Activated CD8-positive, alpha-beta memory T cell treated with anti-CD3 and anti-CD28 coated beads, Interleukin-2, amount 10 ng/mL, durations not matched to agents 7 days and 5 days (primary cell): Measurements from ENCODE around the gene CLCN7. TPM values are rescaled to one million over a fixed set of nuclear protein-coding genes. Genes with fewer than 3 reads are reported as not detected.

Source experiments
- ATAC-seq: fragments of 150-1000 bp; cut with Tn5 transposase; one replicate; pipeline ENCODE4 v1.10.0; 2021; ENCODE audit warnings: moderate library complexity
- CTCF ChIA-PET: fragments of 350-600 bp; sonication (Branson Sonifier 250); formaldehyde crosslinking; loops from one replicate; lab custom pipeline; 2021; ENCODE audit warnings: antibody characterized with exemption; lab: Charles Lee
- DNase-seq: peaks from one replicate; pipeline ENCODE4 v3.0.0-alpha.2; 2020
- H3K27ac Mint-ChIP-seq: one replicate; pipeline ENCODE4 v1.8.0; 2021; ENCODE audit warnings: mild to moderate bottlenecking, mixed read lengths
- H3K27me3 Mint-ChIP-seq: one replicate; pipeline ENCODE4 v1.8.0; 2021; ENCODE audit warnings: mixed read lengths
- H3K36me3 Mint-ChIP-seq: one replicate; pipeline ENCODE4 v1.8.0; 2021; ENCODE audit warnings: mild to moderate bottlenecking, mixed read lengths
- H3K4me1 Mint-ChIP-seq: one replicate; pipeline ENCODE4 v1.8.0; 2021; ENCODE audit warnings: mixed read lengths
- H3K4me3 Mint-ChIP-seq: one replicate; pipeline ENCODE4 v1.8.0; 2021; ENCODE audit warnings: mild to moderate bottlenecking, moderate library complexity, mixed read lengths
- H3K9me3 Mint-ChIP-seq: one replicate; pipeline ENCODE4 v1.8.0; 2022; ENCODE audit warnings: low read depth, mixed read lengths
- total RNA-seq, 2 experiments: library from RNA; stranded (reverse); gene quantifications; one replicate each; pipeline ENCODE4 v1.2.3, GENCODE V29; 2021

Gene CLCN7, protein sequence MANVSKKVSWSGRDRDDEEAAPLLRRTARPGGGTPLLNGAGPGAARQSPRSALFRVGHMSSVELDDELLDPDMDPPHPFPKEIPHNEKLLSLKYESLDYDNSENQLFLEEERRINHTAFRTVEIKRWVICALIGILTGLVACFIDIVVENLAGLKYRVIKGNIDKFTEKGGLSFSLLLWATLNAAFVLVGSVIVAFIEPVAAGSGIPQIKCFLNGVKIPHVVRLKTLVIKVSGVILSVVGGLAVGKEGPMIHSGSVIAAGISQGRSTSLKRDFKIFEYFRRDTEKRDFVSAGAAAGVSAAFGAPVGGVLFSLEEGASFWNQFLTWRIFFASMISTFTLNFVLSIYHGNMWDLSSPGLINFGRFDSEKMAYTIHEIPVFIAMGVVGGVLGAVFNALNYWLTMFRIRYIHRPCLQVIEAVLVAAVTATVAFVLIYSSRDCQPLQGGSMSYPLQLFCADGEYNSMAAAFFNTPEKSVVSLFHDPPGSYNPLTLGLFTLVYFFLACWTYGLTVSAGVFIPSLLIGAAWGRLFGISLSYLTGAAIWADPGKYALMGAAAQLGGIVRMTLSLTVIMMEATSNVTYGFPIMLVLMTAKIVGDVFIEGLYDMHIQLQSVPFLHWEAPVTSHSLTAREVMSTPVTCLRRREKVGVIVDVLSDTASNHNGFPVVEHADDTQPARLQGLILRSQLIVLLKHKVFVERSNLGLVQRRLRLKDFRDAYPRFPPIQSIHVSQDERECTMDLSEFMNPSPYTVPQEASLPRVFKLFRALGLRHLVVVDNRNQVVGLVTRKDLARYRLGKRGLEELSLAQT
- total RNA-seq, result 10 to 100 TPM; 53.0 to 60.5 TPM

DNA sequence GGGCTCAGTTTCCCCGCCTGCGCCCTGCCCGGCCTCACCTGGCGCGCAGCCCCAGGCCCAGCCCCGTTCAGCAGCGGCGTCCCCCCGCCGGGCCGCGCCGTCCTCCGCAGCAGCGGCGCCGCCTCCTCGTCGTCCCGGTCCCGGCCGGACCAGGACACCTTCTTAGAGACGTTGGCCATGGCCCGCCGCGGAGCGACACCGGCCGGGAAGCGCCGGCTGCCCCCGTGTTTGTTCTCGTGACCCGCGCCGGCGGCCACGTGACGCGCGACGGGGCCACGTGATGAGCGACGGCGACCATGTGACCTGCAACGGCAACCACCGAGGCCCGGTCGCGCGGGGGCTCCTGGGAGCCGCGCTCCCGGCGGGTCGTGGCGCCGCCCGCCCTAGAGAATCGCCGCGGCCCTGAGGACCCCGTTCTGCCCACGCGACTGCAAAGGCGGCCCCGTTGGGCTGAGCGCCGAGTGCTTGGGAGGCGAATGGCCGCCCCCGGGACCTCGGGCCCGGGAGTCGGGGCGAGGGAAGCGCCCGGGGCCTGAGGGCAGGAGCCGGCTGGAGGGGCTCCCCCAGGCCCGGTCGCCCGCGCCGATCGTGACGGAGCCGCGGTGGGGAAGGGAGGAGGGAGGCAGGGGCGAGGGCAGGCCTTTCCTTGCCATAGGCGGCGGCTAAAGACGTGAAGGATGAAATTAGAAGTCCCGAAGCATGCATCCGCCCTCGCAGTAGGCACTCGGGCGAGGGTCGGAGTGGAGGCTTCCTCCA is at the start of gene CLCN7:
TSS of gene CLCN7 (minus strand) at position 233 of the 756 bp plus-strand sequence. CDS start at position 179, 54 bp downstream.
- peak within 1 kb of the TSS; percentile 78 for H3K27ac Mint-ChIP-seq
- DNase-seq (peak; percentile 93), ATAC-seq (peak; percentile 93)
- no peaks in the 10 kb centered on the region for H3K27me3 Mint-ChIP-seq
- peaks cover 21% of the 10 kb centered on the region for H3K4me1 Mint-ChIP-seq
- CTCF ChIA-PET, result no interaction called here
- peak within 1 kb of the TSS; percentile 80 for H3K4me3 Mint-ChIP-seq
- H3K36me3 Mint-ChIP-seq, result no peaks in the 10 kb centered on the region
- no peaks in the 10 kb centered on the region for H3K9me3 Mint-ChIP-seq

DNA sequence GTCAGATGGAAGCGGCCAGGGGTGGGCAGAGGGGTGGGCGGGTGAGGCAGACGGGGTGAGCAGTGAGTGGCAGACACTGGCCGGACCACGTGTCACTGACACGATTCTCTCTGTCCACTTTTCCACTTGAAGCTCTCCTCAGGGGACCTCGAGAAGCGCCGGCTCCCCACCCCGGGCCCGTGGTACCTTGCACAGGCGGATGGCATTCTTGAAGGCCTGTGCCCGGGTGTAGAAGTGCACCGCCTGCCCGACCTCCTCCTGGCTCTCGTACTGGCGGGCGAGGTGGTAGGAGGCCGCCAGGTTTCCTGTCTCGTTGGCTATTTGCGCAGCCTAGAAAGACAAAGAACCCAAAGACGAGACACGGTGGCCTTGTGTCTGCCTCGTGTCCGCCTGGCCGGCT is 49.5 kb upstream of the CLCN7 start:
- no peaks in the 10 kb centered on the region for H3K36me3 Mint-ChIP-seq
- peaks cover 19% of the 10 kb centered on the region for H3K4me1 Mint-ChIP-seq
- DNase-seq, result no peak
- H3K4me3 Mint-ChIP-seq, result no peak overlapping the region
- H3K9me3 Mint-ChIP-seq, result no peaks in the 10 kb centered on the region
- no peak for ATAC-seq
- no peak overlapping the region for H3K27ac Mint-ChIP-seq
- H3K27me3 Mint-ChIP-seq, result no peaks in the 10 kb centered on the region
- CTCF ChIA-PET, result no interaction called here

DNA sequence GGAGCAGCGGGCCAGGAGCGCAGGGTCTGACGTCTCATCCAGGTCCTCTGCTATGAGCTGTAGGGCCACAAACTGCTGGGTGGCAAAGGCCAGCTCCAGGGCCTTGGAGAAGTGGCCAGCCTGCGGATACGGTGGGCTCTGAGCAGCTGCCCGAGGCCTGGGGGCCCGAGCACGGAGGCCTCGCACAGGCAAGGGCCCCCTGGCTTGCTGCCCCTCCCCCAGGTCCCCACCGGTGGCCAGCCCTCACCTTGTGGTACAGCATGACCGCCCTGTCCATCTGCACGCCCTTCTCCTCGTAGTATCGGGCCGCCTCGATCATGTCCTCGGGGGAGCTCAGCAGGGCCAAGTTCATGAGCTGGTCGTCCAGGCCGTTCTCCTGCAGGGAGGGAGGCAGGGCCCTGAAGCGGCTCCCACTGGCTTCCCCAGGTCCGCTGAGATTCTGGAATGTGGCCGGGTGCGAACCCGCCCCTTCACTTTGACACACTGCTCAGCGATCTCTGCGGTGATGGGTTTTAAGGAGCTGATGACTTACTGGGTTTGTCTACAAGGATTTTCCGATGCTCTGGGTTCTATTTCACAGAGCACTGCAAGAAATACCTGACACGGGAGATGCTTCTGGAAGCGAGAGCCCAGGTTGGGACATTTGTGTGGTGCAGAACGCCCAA is 48.9 kb upstream of the CLCN7 start:
- Mint-ChIP-seq H3K4me1 (peaks cover 19% of the 10 kb centered on the region), H3K27me3 (no peaks in the 10 kb centered on the region), H3K36me3 (no peaks in the 10 kb centered on the region), H3K9me3 (no peaks in the 10 kb centered on the region), H3K27ac (no peak overlapping the region), H3K4me3 (no peak overlapping the region)
- DNase-seq, result no peak
- ATAC-seq, result no peak
- CTCF ChIA-PET, result no interaction called here

DNA sequence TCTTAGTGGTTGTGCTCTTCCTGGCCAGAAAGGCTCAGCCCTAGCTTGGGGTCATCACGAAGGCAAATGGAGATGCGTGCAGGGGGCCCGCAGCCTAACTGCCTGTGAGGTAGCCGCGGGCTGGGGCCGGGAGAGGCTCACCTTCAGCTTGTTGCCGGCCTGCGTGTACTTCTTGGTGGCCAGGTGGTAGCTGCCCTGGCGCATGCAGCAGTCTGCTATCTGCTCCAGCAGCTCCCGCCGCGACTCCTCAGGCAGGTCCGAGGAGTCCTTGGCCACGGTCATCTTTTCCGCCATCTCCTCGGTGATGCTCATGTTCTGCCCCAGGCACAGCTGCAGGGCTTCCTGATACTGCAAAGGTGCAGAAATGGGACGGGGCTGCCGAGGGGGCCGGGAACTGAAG is 45.6 kb upstream of the CLCN7 start:
- DNase-seq (no peak), ATAC-seq (no peak)
- no peak overlapping the region for H3K27ac Mint-ChIP-seq
- CTCF ChIA-PET, result no interaction called here
- H3K27me3 Mint-ChIP-seq, result no peaks in the 10 kb centered on the region
- no peak overlapping the region for H3K4me3 Mint-ChIP-seq
- H3K36me3 Mint-ChIP-seq, result no peaks in the 10 kb centered on the region
- H3K4me1 Mint-ChIP-seq, result peaks cover under 1% of the 10 kb centered on the region
- H3K9me3 Mint-ChIP-seq, result no peaks in the 10 kb centered on the region

DNA sequence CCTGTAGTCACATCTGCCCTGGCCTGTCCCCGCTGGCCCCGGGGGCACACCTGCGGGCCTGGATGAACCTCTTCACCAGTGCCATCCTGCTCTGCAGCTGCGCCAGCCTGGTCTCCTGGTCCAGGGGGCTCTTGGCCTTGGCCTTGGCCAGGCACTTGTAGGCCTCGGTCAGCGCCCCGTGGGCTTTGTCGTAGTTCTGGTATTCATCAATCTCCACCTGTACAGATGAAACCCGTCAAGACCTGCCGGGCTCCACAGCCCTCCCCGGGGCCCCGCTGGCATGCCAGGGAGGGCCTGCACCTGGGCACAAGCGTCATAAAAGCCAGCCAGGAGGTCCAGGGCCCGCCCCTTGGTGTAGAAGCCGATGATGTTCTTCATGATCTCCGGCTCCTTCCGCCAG is 45.0 kb upstream of the CLCN7 start:
- no peak for DNase-seq
- Mint-ChIP-seq H3K36me3 (no peaks in the 10 kb centered on the region), H3K4me3 (no peak overlapping the region), H3K4me1 (no peaks in the 10 kb centered on the region), H3K27me3 (no peaks in the 10 kb centered on the region), H3K27ac (no peak overlapping the region), H3K9me3 (no peaks in the 10 kb centered on the region)
- no peak for ATAC-seq
- CTCF ChIA-PET, result no interaction called here

DNA sequence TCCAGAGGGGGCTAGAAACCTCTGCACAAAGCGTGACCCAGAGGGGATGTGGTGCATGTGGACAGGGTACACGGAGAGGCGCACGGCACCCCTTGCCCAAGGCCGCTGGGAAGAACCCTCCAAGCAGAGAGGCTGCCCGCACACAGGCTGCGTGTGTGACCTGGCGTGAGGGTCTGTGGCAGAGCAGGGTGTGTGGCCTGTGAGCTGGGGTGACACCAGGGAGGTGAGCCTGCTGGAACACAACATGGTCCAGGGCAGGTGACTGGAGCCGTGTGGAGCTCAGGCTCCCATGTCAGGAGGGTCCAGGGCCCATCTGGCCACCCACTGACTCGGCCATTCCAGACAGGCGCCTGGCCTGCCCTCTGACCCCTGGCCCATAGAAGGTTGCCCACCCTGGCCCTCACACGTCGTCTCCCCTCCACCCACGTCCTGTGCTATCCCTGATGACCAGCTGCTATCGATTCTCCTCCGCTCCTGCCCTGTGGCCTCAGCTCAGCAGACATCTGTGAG is 43.9 kb upstream of the CLCN7 start:
- Mint-ChIP-seq H3K27me3 (no peaks in the 10 kb centered on the region), H3K4me1 (no peaks in the 10 kb centered on the region), H3K9me3 (no peaks in the 10 kb centered on the region), H3K36me3 (no peaks in the 10 kb centered on the region), H3K27ac (no peak overlapping the region), H3K4me3 (no peak overlapping the region)
- ATAC-seq (no peak), DNase-seq (no peak)
- CTCF ChIA-PET, result no interaction called here

DNA sequence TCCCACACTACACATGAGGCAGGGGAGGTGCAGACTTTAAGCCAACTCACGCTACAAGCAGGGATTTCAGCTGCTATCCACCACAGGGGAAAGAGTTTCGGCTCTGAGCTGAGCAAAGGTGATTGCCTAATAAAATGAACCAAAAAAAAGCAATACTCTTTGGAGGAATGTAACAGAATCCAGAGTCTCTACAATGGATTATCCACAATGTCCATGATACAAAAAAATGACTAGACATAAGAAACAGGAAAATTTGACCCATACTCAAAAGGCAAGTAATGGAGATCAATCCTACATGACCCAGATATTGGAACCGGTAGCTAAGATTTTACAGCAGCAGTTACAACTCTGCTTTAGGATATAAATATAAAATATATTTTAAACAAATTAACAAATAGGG is 39.7 kb upstream of the CLCN7 start:
- CTCF ChIA-PET, result interaction anchor here (1.2 to 1.4 kb wide), 3 partner anchors 21 to 34 kb away, joined by 3 read pairs; no protein-coding TSS in a partner anchor
- H3K27ac Mint-ChIP-seq, result no peak overlapping the region
- no peak overlapping the region for H3K4me3 Mint-ChIP-seq
- no peaks in the 10 kb centered on the region for H3K4me1 Mint-ChIP-seq
- ATAC-seq, result no peak
- H3K36me3 Mint-ChIP-seq, result peaks cover 11% of the 10 kb centered on the region
- no peaks in the 10 kb centered on the region for H3K9me3 Mint-ChIP-seq
- DNase-seq, result no peak
- H3K27me3 Mint-ChIP-seq, result no peaks in the 10 kb centered on the region

DNA sequence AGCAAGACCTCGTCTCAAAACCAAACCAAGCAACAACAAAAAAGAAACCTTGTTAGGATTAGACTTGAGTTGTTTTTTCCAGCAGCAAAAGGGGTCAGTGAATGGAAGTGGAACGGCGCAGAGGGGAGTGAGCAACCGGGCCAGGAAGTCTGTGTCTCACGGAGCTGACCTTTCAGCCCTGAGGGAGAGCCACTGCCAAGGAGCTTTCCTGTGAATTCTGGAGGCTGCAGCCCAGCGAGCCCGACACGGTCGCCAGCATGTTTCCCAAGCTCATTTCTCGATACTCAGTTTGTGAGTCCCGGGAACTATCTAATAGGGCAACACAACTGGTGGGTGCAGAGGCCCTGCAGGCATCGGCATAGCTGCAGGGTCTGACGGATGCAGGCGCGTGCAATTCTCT is 37.9 kb upstream of the CLCN7 start:
- Mint-ChIP-seq H3K9me3 (no peaks in the 10 kb centered on the region), H3K36me3 (peaks cover 11% of the 10 kb centered on the region), H3K4me3 (no peak overlapping the region), H3K4me1 (no peaks in the 10 kb centered on the region), H3K27ac (no peak overlapping the region), H3K27me3 (no peaks in the 10 kb centered on the region)
- CTCF ChIA-PET, result interaction anchor here (1.1 kb wide), 1 partner anchor 84 kb away, joined by 3 read pairs; no protein-coding TSS in a partner anchor
- ATAC-seq (no peak), DNase-seq (no peak)

DNA sequence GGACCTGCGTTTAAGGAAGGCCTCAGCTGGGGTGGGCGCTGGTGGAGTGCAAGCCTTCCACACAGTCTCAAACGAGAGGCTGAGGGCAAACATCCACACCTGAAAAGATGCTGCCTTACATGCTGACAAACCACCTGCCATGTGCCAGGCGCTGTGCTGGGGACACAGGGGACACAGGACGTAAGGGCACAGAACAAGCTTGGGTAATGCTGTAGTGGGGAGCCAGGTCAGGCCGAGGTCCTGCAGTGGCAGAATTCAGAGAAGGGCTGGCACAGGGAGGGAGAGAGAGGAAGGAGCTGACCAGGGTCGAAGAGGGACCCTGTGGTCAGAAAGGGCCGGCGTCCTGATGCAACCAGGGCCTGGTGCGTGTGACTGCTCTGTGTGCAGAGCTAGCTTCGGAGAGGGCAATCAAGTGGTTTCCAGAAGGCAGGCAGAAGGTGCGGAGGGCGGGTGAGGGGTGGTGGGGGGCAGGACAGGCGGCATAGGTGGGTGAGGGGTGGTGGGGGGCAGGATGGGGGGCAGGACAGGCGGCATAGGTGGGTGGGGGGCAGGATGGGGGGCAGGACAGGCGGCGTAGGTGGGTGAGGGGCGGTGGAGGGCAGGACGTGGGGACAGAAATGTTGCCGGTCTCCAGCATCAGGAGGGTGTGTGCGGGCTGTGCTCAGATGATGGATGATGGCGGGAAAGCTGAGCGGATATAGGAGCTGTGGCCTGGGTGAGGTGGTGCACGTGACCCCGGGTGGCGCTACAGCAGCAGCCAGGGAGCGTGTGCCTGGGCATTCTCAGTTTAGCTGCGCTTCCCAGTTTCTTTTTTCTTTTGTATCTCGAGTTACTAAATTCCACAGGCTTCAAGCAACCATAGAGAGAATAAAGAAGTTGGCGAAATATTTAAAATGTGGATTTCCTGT is 37.1 kb upstream of the CLCN7 start:
- no peak overlapping the region for H3K4me3 Mint-ChIP-seq
- no peaks in the 10 kb centered on the region for H3K9me3 Mint-ChIP-seq
- no peaks in the 10 kb centered on the region for H3K4me1 Mint-ChIP-seq
- no peak for DNase-seq
- H3K27ac Mint-ChIP-seq, result no peak overlapping the region
- no peak for ATAC-seq
- CTCF ChIA-PET, result no interaction called here
- no peaks in the 10 kb centered on the region for H3K27me3 Mint-ChIP-seq
- peaks cover 14% of the 10 kb centered on the region for H3K36me3 Mint-ChIP-seq

DNA sequence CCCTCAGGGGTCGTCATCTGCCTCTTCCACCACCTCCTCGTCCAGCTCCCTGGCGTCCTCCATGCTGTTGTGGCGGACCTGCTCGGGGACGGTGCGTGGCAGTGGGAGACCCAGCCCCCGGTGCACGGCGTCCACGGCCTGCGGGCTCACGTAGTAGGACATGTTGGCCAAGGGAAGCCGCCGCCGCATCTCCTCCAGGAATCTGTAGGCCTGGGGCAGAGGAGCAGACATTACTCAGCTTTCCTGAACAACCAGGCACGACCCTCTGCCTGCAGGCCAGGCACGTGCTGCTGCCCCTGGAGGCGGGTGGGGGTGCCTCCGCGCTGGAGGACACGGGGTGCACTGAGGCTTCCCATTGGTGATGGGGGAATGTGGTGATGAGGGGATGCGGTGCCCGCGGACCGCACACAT is 36.1 kb upstream of the CLCN7 start:
- no peak for ATAC-seq
- Mint-ChIP-seq H3K27ac (no peak overlapping the region), H3K4me1 (no peaks in the 10 kb centered on the region), H3K27me3 (no peaks in the 10 kb centered on the region), H3K9me3 (no peaks in the 10 kb centered on the region), H3K4me3 (no peak overlapping the region), H3K36me3 (peaks cover 14% of the 10 kb centered on the region)
- no peak for DNase-seq
- CTCF ChIA-PET, result no interaction called here

DNA sequence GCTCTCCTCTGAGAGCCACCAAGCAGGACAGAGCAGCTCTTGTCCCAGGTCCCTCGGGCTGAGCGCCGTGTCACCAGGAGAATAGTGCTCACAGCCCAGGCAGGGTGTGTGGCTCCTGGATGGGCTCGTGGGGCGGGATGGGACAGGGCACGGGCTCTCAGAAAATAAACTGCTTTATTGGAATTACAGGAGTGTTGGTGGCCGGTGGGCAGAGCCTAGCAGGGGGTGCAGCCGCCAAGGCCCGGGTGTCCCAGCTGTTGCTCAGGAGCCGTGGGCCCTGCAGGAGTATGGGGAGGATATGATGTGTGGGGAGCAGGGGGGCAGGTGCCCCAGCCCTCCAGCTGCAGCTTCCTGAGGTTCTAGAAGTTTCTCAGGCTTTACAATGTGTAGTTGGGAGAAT is 35.4 kb upstream of the CLCN7 start:
- CTCF ChIA-PET, result no interaction called here
- H3K9me3 Mint-ChIP-seq, result no peaks in the 10 kb centered on the region
- no peak overlapping the region for H3K27ac Mint-ChIP-seq
- H3K27me3 Mint-ChIP-seq, result no peaks in the 10 kb centered on the region
- no peak overlapping the region for H3K4me3 Mint-ChIP-seq
- no peak for DNase-seq
- ATAC-seq, result no peak
- H3K36me3 Mint-ChIP-seq, result peaks cover 14% of the 10 kb centered on the region
- no peaks in the 10 kb centered on the region for H3K4me1 Mint-ChIP-seq
